KMS-11 (cell line): ENCODE measurements around the gene SSPN.

ENCODE experiments used
- H2AFZ ChIP-seq: fragments of 200-600 bp; sonication (generic); 2 replicates; pipeline ENCODE4 v1.6.1; 2016; ENCODE audit warnings: antibody characterized with exemption, mixed run types, low read depth
- H3K27ac ChIP-seq: fragments of 200-600 bp; sonication (generic); 2 replicates; pipeline ENCODE4 v1.6.1; 2016; ENCODE audit warnings: mild to moderate bottlenecking, mixed run types
- H3K27me3 ChIP-seq: fragments of 200-600 bp; sonication (generic); 2 replicates; pipeline ENCODE4 v1.6.1; 2017; ENCODE audit warnings: mild to moderate bottlenecking, low read depth, mixed run types, moderate library complexity; ENCODE audit not compliant: insufficient read depth
- H3K36me3 ChIP-seq: fragments of 200-600 bp; sonication (generic); 2 replicates; pipeline ENCODE4 v1.6.1; 2017; ENCODE audit warnings: mild to moderate bottlenecking, mixed run types; ENCODE audit not compliant: insufficient read depth
- H3K4me1 ChIP-seq: fragments of 200-600 bp; sonication (generic); 2 replicates; pipeline ENCODE4 v1.6.1; 2016; ENCODE audit warnings: mild to moderate bottlenecking, low read depth, mixed run types; ENCODE audit not compliant: poor library complexity, severe bottlenecking
- H3K4me2 ChIP-seq: fragments of 200-600 bp; sonication (generic); 2 replicates; pipeline ENCODE4 v1.7.0; 2016; ENCODE audit warnings: mild to moderate bottlenecking, mixed run types
- H3K4me3 ChIP-seq: fragments of 200-600 bp; sonication (generic); IDR thresholded peaks from 2 replicates; pipeline ENCODE4 v1.6.1; 2017; ENCODE audit warnings: low read depth, low read length, mixed read lengths; ENCODE audit not compliant: insufficient read depth
- H3K79me2 ChIP-seq: fragments of 200-600 bp; sonication (generic); 2 replicates; pipeline ENCODE4 v1.6.1; 2016; ENCODE audit warnings: low read depth, mixed run types; ENCODE audit not compliant: insufficient read depth
- H3K9ac ChIP-seq: fragments of 200-600 bp; sonication (generic); 2 replicates; pipeline ENCODE4 v1.6.1; 2016; ENCODE audit warnings: mild to moderate bottlenecking, mixed run types
- H4K20me1 ChIP-seq: fragments of 200-600 bp; sonication (generic); 2 replicates; pipeline ENCODE4 v1.6.1; 2016; ENCODE audit warnings: mild to moderate bottlenecking, mixed run types; ENCODE audit not compliant: insufficient read depth
- CTCF ChIP-seq: fragments of 200-600 bp; sonication (generic); conservative IDR thresholded peaks from 2 replicates; pipeline ENCODE4 v1.6.1; 2017; ENCODE audit warnings: low read depth, mild to moderate bottlenecking, antibody characterized with exemption, low read length, moderate library complexity, mixed read lengths

SSPN gene

GRCh38 chr12:26238341-26239121, 43.2 kb downstream of the SSPN start:
- no peaks in the 10 kb centered on the region for H4K20me1 ChIP-seq
- H3K4me3 ChIP-seq, result no peak overlapping the region
- H3K9ac ChIP-seq, result no peak overlapping the region
- H3K4me2 ChIP-seq, result no peak overlapping the region
- no peak for TF ChIP-seq CTCF
- no peak overlapping the region for H2AFZ ChIP-seq
- no peaks in the 10 kb centered on the region for H3K79me2 ChIP-seq
- no peaks in the 10 kb centered on the region for H3K4me1 ChIP-seq
- no peaks in the 10 kb centered on the region for H3K36me3 ChIP-seq
- H3K27ac ChIP-seq, result no peak overlapping the region
- H3K27me3 ChIP-seq, result no peaks in the 10 kb centered on the region

- H3K4me1 ChIP-seq, result no peaks in the 10 kb centered on the region
- H3K4me2 ChIP-seq, result no peak overlapping the region
- H3K36me3 ChIP-seq, result no peaks in the 10 kb centered on the region
- H3K79me2 ChIP-seq, result no peaks in the 10 kb centered on the region
- TF ChIP-seq CTCF, result no peak
- no peak overlapping the region for H3K27ac ChIP-seq
- H2AFZ ChIP-seq, result no peak overlapping the region
- H4K20me1 ChIP-seq, result no peaks in the 10 kb centered on the region
- H3K9ac ChIP-seq, result no peak overlapping the region
- H3K27me3 ChIP-seq, result no peaks in the 10 kb centered on the region
- H3K4me3 ChIP-seq, result no peak overlapping the region
These were observed 43.9 kb downstream of the SSPN start for GRCh38 chr12:26239122-26239851.

- no peaks in the 10 kb centered on the region for H3K79me2 ChIP-seq
- H3K4me2 ChIP-seq, result no peak overlapping the region
- no peak overlapping the region for H3K9ac ChIP-seq
- no peak overlapping the region for H3K27ac ChIP-seq
- no peaks in the 10 kb centered on the region for H4K20me1 ChIP-seq
- no peak overlapping the region for H2AFZ ChIP-seq
- H3K4me3 ChIP-seq, result no peak overlapping the region
- H3K27me3 ChIP-seq, result no peaks in the 10 kb centered on the region
- TF ChIP-seq CTCF, result no peak
- H3K36me3 ChIP-seq, result no peaks in the 10 kb centered on the region
- peaks cover 6% of the 10 kb centered on the region for H3K4me1 ChIP-seq
These were observed 44.8 kb downstream of the SSPN start for GRCh38 chr12:26239852-26240815.

- Histone ChIP-seq H4K20me1 (no peaks in the 10 kb centered on the region), H3K27me3 (no peaks in the 10 kb centered on the region), H3K4me1 (peaks cover 15% of the 10 kb centered on the region), H3K36me3 (no peaks in the 10 kb centered on the region), H3K4me2 (no peak overlapping the region), H3K27ac (no peak overlapping the region), H3K4me3 (no peak overlapping the region), H3K79me2 (no peaks in the 10 kb centered on the region), H3K9ac (no peak overlapping the region), H2AFZ (no peak overlapping the region)
- TF ChIP-seq CTCF, result no peak
These were observed 45.7 kb downstream of the SSPN start for GRCh38 chr12:26241080-26241479.
